NCI-H345 treated with DMSO at 0.1 percent for 48 hours (cell line): ENCODE results near the gene ENDOD1.
"Not testable (repeated sequence)": the region's sequence is repeated elsewhere in the genome, so short reads cannot be mapped to it uniquely, and the experiment has no call there.

Source experiments
- DNase-seq: peaks from one replicate; lab custom pipeline; 2025; ENCODE audit not compliant: unreplicated experiment; lab: John Stamatoyannopoulos, UW

Gene ENDOD1

GRCh38 chr11:95100856-95101507 is 11.3 kb downstream of the ENDOD1 start:
- DNase-seq = no peak

- no peak for DNase-seq
Measured at GRCh38 chr11:95101935-95102334, 12.3 kb downstream of the ENDOD1 start.

GRCh38 chr11:95102733-95103132 is 13.1 kb downstream of the ENDOD1 start:
- DNase-seq = no peak

GRCh38 chr11:95103701-95104100 is 14.1 kb downstream of the ENDOD1 start:
- no peak for DNase-seq

GRCh38 chr11:95104121-95104830 is 14.6 kb downstream of the ENDOD1 start:
- DNase-seq = no peak

GRCh38 chr11:95104856-95105255 is 15.2 kb downstream of the ENDOD1 start:
- no peak for DNase-seq

GRCh38 chr11:95108159-95108611 is 18.5 kb downstream of the ENDOD1 start:
- no peak for DNase-seq

GRCh38 chr11:95108671-95109551 is 19.3 kb downstream of the ENDOD1 start:
- DNase-seq = no peak

- not testable (repeated sequence) for DNase-seq
Measured at GRCh38 chr11:95111471-95111870, 21.8 kb downstream of the ENDOD1 start.

GRCh38 chr11:95111923-95112540 is 22.4 kb downstream of the ENDOD1 start:
- DNase-seq = no peak

- no peak for DNase-seq
Measured at GRCh38 chr11:95115597-95115996, 26.0 kb downstream of the ENDOD1 start.

- no peak for DNase-seq
Measured at GRCh38 chr11:95119361-95120060, 29.9 kb downstream of the ENDOD1 start.

- DNase-seq = no peak
Measured at GRCh38 chr11:95121698-95122097, 32.1 kb downstream of the ENDOD1 start.

- no peak for DNase-seq
Measured at GRCh38 chr11:95123556-95123955, 33.9 kb downstream of the ENDOD1 start.

GRCh38 chr11:95128602-95129001 is 39.0 kb downstream of the ENDOD1 start:
- no peak for DNase-seq

GRCh38 chr11:95132956-95133355 is 43.3 kb downstream of the ENDOD1 start:
- no peak for DNase-seq

GRCh38 chr11:95134491-95134890 is 44.8 kb downstream of the ENDOD1 start:
- DNase-seq = no peak

GRCh38 chr11:95135155-95135554 is 45.5 kb downstream of the ENDOD1 start:
- DNase-seq = no peak

GRCh38 chr11:95135880-95136279 is 46.2 kb downstream of the ENDOD1 start:
- no peak for DNase-seq

- not testable (repeated sequence) for DNase-seq
Measured at GRCh38 chr11:95136747-95137146, 47.1 kb downstream of the ENDOD1 start.

GRCh38 chr11:95137299-95137698 is 47.7 kb downstream of the ENDOD1 start:
- no peak for DNase-seq
